SH-SY5Y (cell line): ENCODE data around the gene CFAP299.

Experiments used
- GATA2 ChIP-seq: IDR thresholded peaks from 2 replicates; pipeline ENCODE4 v1.6.1; 2011; ENCODE audit warnings: mild to moderate bottlenecking, low read depth, low read length
- GATA3 ChIP-seq: IDR thresholded peaks from 2 replicates; pipeline ENCODE4 v1.6.1; 2011; ENCODE audit warnings: low read depth, mild to moderate bottlenecking, low read length, moderate library complexity

DNA sequence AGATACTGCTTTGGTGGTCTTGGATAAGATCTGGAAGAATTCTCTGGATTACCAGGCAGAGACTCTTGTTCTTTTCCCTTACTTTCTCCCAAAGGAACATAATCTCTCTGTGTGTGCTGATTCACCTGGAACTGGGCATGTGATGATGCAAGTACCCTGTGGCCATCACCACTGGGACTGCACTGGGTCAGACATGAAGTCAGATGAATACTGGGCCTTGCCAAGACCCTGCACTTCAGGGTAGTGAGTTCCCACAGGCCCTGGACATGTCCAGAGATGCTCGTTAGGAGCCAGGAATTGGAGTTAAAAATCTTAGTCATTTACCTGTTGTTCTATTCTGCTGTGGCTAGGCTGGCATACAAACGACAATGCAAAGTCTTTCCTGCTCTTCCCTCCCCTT, 404.8 kb downstream of the CFAP299 start:
- TF ChIP-seq GATA2 (no peak), GATA3 (no peak)
